ENCODE results near the gene SYNE1. TPM values are rescaled to one million over a fixed set of nuclear protein-coding genes. Genes with fewer than 3 reads are reported as not detected.

Gene SYNE1
- total and polyA plus RNA-seq, 2 of the 8 experiments (the other 6 are each of a cell fraction or from before 2014, with no cell fraction given) = 2.8 to 5.5 TPM

GRCh38 chr6:152502421-152503188, 134.6 kb downstream of the SYNE1 start:
- Histone ChIP-seq H3K9ac (replicated peaks in 1 of 4; ENCODE audit: extremely low read depth in 1 of 4, low read depth in 3 of 4, low read length in 3 of 4) (no peak overlapping the region), H3K27me3 (replicated peaks in 1 of 4; ENCODE audit: control insufficient read depth in 3 of 4, extremely low read depth in 1 of 4, insufficient read depth in 3 of 4, low read length in 3 of 4) (no peaks in the 10 kb centered on the region), H4K91ac (replicated peaks; ENCODE audit: insufficient read length, low read length) (no peak overlapping the region), H2AK5ac (ENCODE audit: low read depth, low read length) (no peak overlapping the region), H2BK12ac (ENCODE audit: low read depth, low read length) (no peak overlapping the region), H3K18ac (ENCODE audit: extremely low read depth, low read length) (no peak overlapping the region), H3K4me2 (ENCODE audit: insufficient read depth in 1 of 2, low read depth in 2 of 2, low read length in 2 of 2) (no peak overlapping the region), H3K4ac (replicated peaks; ENCODE audit: insufficient read length, low read depth, low read length) (no peak overlapping the region), H3K9me3 (ENCODE audit: insufficient read depth in 2 of 2, low read depth in 1 of 2, low read length in 1 of 2) (no peaks in the 10 kb centered on the region), H4K5ac (ENCODE audit: insufficient read length, low read depth, low read length) (no peak overlapping the region), H3K14ac (ENCODE audit: insufficient read length) (no peak overlapping the region), H3K79me2 (ENCODE audit: control insufficient read depth in 1 of 2, insufficient read depth in 2 of 2, low read length in 2 of 2) (no peaks in the 10 kb centered on the region), H3K23me2 (ENCODE audit: low read depth, low read length) (no peaks in the 10 kb centered on the region), H4K8ac (ENCODE audit: extremely low read depth, insufficient read depth, low read length) (no peak overlapping the region), H3K79me1 (ENCODE audit: low read depth, low read length) (no peaks in the 10 kb centered on the region), H2AFZ (ENCODE audit: low read length) (no peak overlapping the region), H3K36me3 (ENCODE audit: control insufficient read depth in 2 of 4, insufficient read depth in 4 of 4, low read length in 3 of 4) (no peaks in the 10 kb centered on the region), H3K56ac (replicated peaks; ENCODE audit: insufficient read length, low read depth, low read length) (no peak overlapping the region), H3K27ac (ENCODE audit: low read depth, low read length) (no peak overlapping the region), H2BK20ac (ENCODE audit: low read length) (no peak overlapping the region), H3K4me3 (ENCODE audit: extremely low read depth in 1 of 4, insufficient read depth in 2 of 4, low read depth in 3 of 4, low read length in 4 of 4) (no peak overlapping the region), H2BK15ac (ENCODE audit: low read length) (no peak overlapping the region), H2BK5ac (ENCODE audit: low read depth, low read length) (no peak overlapping the region), H3K23ac (ENCODE audit: insufficient read length) (no peak overlapping the region), H2BK120ac (replicated peaks; ENCODE audit: low read depth, low read length) (no peak overlapping the region), H4K20me1 (replicated peaks in 1 of 2; ENCODE audit: control insufficient read depth in 1 of 2, insufficient read depth in 2 of 2, low read length in 2 of 2) (no peaks in the 10 kb centered on the region), H3K4me1 (replicated peaks in 1 of 4; ENCODE audit: control insufficient read depth in 3 of 4, insufficient read depth in 4 of 4, low read length in 3 of 4) (no peaks in the 10 kb centered on the region)
- WGBS, 2 experiments (ENCODE audit: extremely low coverage in 1 of 2, insufficient coverage in 1 of 2, insufficient read length in 1 of 2, insufficient replicate concordance in 2 of 2, low coverage in 1 of 2, low lambda C conversion rate in 2 of 2, missing lambda C conversion rate in 1 of 2) = 95% methylated on average over 6 of the region's 6 CpGs; no CpG with 5 or more reads in 1 of the 2 experiments
- CTCF ChIA-PET (ENCODE audit: partially characterized antibody) = interaction anchor here (0.6 to 1.1 kb wide), 2 partner anchors 13 to 1449 kb away, joined by 3 to 6 read pairs; no protein-coding TSS in a partner anchor
- POLR2A ChIA-PET (ENCODE audit: partially characterized antibody) = no interaction called here
- no peak for FAIRE-seq
- no peak for DNase-seq (ENCODE audit: low read depth in 1 of 2, low spot score in 2 of 2)

All from H1 (cell line).